Hepatocyte (in vitro differentiated cells): ENCODE measurements around the gene RHEX. TPM values are rescaled to one million over a fixed set of nuclear protein-coding genes. Genes with fewer than 3 reads are reported as not detected.

Source experiments
- DNase-seq: peaks from one replicate; pipeline ENCODE4 v3.0.0-alpha.2; 2016; ENCODE audit warnings: low spot score
- H2AFZ ChIP-seq: fragments of 200-600 bp; sonication (generic); 2 replicates; pipeline ENCODE4 v1.6.0; 2016; ENCODE audit warnings: antibody characterized with exemption, mild to moderate bottlenecking
- H3K27ac ChIP-seq: fragments of 200-600 bp; sonication (generic); 2 replicates; pipeline ENCODE4 v1.5.1; 2016; ENCODE audit warnings: mild to moderate bottlenecking
- H3K27me3 ChIP-seq: fragments of 200-600 bp; sonication (generic); 2 replicates; pipeline ENCODE4 v1.6.1; 2016
- H3K36me3 ChIP-seq: fragments of 200-600 bp; sonication (generic); replicated peaks from 2 replicates; pipeline ENCODE4 v1.5.1; 2016; ENCODE audit warnings: low read depth; ENCODE audit not compliant: insufficient read depth
- H3K4me1 ChIP-seq: fragments of 200-600 bp; sonication (generic); 2 replicates; pipeline ENCODE4 v1.5.1; 2016; ENCODE audit warnings: mild to moderate bottlenecking, moderate library complexity; ENCODE audit not compliant: insufficient read depth
- H3K4me2 ChIP-seq: fragments of 200-600 bp; sonication (generic); 2 replicates; pipeline ENCODE4 v1.6.0; 2016
- H3K4me3 ChIP-seq: fragments of 200-600 bp; sonication (generic); 2 replicates; pipeline ENCODE4 v1.5.1; 2016; ENCODE audit warnings: mild to moderate bottlenecking
- H3K79me2 ChIP-seq: fragments of 200-600 bp; sonication (generic); 2 replicates; pipeline ENCODE4 v1.6.0; 2017; ENCODE audit warnings: mild to moderate bottlenecking
- H3K9me2 ChIP-seq: fragments of 200-600 bp; sonication (generic); replicated peaks from 2 replicates; pipeline ENCODE4 v1.6.0; 2017; ENCODE audit warnings: mild to moderate bottlenecking; ENCODE audit not compliant: insufficient read depth
- H3K9me3 ChIP-seq: fragments of 200-600 bp; sonication (generic); 2 replicates; pipeline ENCODE4 v1.5.1; 2016; ENCODE audit warnings: low read depth, mild to moderate bottlenecking
- H4K20me1 ChIP-seq: fragments of 200-600 bp; sonication (generic); 2 replicates; pipeline ENCODE4 v1.6.0; 2016; ENCODE audit warnings: mild to moderate bottlenecking; ENCODE audit not compliant: insufficient read depth, poor library complexity, severe bottlenecking
- EZH2 ChIP-seq: fragments of 200-600 bp; sonication (generic); IDR thresholded peaks from 2 replicates; pipeline ENCODE4 v1.6.1; 2016; ENCODE audit warnings: antibody characterized with exemption, mild to moderate bottlenecking, borderline replicate concordance
- EZH2phosphoT487 ChIP-seq: fragments of 200-600 bp; sonication (generic); IDR thresholded peaks from one replicate; pipeline ENCODE4 v1.6.1; 2018; ENCODE audit warnings: antibody characterized with exemption, mild to moderate bottlenecking, low read depth, moderate library complexity; ENCODE audit not compliant: unreplicated experiment, severe bottlenecking
- WGBS: methylation state at CpG from one replicate; pipeline ENCODE4 v1.1.6; 2016; ENCODE audit warnings: low lambda C conversion rate; ENCODE audit errors: missing lambda C conversion rate; 5-methylcytosine and 5-hydroxymethylcytosine counted together
- polyA plus RNA-seq: library from polyadenylated mRNA; unstranded; fragments of >200 nt; fragmentation: Nextera tagmentation; extraction: Ambion mirVana; gene quantifications from 2 replicates; pipeline ENCODE4 v1.2.1, GENCODE V29; 2016
- total RNA-seq: library from RNA; depleted of rRNA; stranded (reverse); fragments of >200 nt; gene quantifications from 2 replicates; pipeline ENCODE4 v1.2.3, GENCODE V29; 2014
- TF ChIP-seq, protein P1 (sequence below): fragments of 200-600 bp; sonication (generic); IDR thresholded peaks from 2 replicates; pipeline ENCODE4 v1.5.1; 2016; ENCODE audit warnings: antibody characterized with exemption, mild to moderate bottlenecking; ENCODE audit not compliant: poor library complexity

Gene RHEX
- total and polyA plus RNA-seq, 2 experiments from 2014 or later: 0.51 TPM; not detected in 1

DNA sequence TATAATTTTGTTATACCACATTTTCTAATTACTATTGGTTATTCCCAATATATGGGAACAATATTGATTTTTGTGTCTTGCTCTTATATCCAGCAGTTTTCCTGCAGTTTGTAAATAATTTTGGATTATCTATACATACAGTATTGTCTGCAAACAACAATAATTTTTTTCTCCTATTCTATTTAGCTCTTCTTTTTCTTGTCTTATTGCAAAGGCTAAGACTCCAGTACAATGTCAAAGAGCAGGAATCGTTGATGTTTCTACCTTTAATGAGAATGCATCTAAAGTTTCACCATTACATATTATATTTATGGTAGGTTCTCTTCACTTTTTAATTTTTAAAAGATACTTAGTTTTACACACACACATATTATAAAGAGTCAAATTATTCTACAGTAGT is 68.3 kb downstream of the RHEX start:
- no peaks in the 10 kb centered on the region for H3K4me1 ChIP-seq
- H3K27ac ChIP-seq: no peak overlapping the region
- TF ChIP-seq EZH2phosphoT487: no peak
- TF ChIP-seq, protein P1, sequence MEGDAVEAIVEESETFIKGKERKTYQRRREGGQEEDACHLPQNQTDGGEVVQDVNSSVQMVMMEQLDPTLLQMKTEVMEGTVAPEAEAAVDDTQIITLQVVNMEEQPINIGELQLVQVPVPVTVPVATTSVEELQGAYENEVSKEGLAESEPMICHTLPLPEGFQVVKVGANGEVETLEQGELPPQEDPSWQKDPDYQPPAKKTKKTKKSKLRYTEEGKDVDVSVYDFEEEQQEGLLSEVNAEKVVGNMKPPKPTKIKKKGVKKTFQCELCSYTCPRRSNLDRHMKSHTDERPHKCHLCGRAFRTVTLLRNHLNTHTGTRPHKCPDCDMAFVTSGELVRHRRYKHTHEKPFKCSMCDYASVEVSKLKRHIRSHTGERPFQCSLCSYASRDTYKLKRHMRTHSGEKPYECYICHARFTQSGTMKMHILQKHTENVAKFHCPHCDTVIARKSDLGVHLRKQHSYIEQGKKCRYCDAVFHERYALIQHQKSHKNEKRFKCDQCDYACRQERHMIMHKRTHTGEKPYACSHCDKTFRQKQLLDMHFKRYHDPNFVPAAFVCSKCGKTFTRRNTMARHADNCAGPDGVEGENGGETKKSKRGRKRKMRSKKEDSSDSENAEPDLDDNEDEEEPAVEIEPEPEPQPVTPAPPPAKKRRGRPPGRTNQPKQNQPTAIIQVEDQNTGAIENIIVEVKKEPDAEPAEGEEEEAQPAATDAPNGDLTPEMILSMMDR: no peak
- TF ChIP-seq EZH2: no peak
- H3K9me2 ChIP-seq: no peaks in the 10 kb centered on the region
- no peaks in the 10 kb centered on the region for H3K36me3 ChIP-seq
- WGBS: 67% methylated on average over 1 of the region's 1 CpG
- no peaks in the 10 kb centered on the region for H3K9me3 ChIP-seq
- no peak overlapping the region for H3K4me2 ChIP-seq
- peaks cover 19% of the 10 kb centered on the region for H3K27me3 ChIP-seq
- DNase-seq: no peak
- no peaks in the 10 kb centered on the region for H4K20me1 ChIP-seq
- H3K79me2 ChIP-seq: no peaks in the 10 kb centered on the region
- H3K4me3 ChIP-seq: no peak overlapping the region
- no peak overlapping the region for H2AFZ ChIP-seq

DNA sequence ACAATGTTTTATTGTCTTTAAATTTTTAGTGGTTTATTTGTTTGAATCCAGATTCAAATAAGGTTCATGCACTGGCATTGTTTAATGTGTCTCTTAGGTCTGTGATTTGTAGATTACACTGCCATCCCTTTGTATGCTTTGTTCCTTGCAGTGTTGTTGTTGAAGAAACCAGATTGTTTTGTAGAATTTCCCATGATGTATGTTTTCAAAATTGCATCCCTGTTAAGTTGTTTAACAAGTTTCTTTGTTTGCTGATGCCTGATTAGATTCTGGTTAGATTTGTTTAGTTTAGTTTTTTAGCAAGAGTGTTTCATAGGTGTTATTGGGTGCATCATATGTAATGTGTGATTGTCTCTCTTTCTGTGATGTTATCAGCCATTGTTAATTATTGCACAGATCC is 69.7 kb downstream of the RHEX start:
- H3K4me3 ChIP-seq: no peak overlapping the region
- no peak overlapping the region for H2AFZ ChIP-seq
- H3K4me1 ChIP-seq: no peaks in the 10 kb centered on the region
- no peaks in the 10 kb centered on the region for H3K9me3 ChIP-seq
- DNase-seq: no peak
- H3K79me2 ChIP-seq: no peaks in the 10 kb centered on the region
- no peak overlapping the region for H3K4me2 ChIP-seq
- no peaks in the 10 kb centered on the region for H3K9me2 ChIP-seq
- H3K27ac ChIP-seq: no peak overlapping the region
- H3K27me3 ChIP-seq: peaks cover 11% of the 10 kb centered on the region
- TF ChIP-seq, protein P1: no peak
- TF ChIP-seq EZH2: no peak
- TF ChIP-seq EZH2phosphoT487: no peak
- no peaks in the 10 kb centered on the region for H4K20me1 ChIP-seq
- no peaks in the 10 kb centered on the region for H3K36me3 ChIP-seq

- no peak for DNase-seq
- no peaks in the 10 kb centered on the region for H3K4me1 ChIP-seq
- no peak for TF ChIP-seq EZH2phosphoT487
- TF ChIP-seq, protein P1: no peak
- no peak for TF ChIP-seq EZH2
- no peaks in the 10 kb centered on the region for H3K9me2 ChIP-seq
- no peaks in the 10 kb centered on the region for H3K27me3 ChIP-seq
- no peak overlapping the region for H3K4me2 ChIP-seq
- 96% methylated on average over 1 of the region's 1 CpG for WGBS
- no peaks in the 10 kb centered on the region for H3K9me3 ChIP-seq
- no peaks in the 10 kb centered on the region for H4K20me1 ChIP-seq
- H3K27ac ChIP-seq: no peak overlapping the region
- H2AFZ ChIP-seq: no peak overlapping the region
- H3K79me2 ChIP-seq: no peaks in the 10 kb centered on the region
- no peak overlapping the region for H3K4me3 ChIP-seq
- H3K36me3 ChIP-seq: no peaks in the 10 kb centered on the region
Measured at GRCh38 chr1:206125346-206125745, 72.4 kb downstream of the RHEX start.

- no peaks in the 10 kb centered on the region for H3K9me3 ChIP-seq
- WGBS: 91% methylated on average over 9 of the region's 9 CpGs
- no peak for DNase-seq
- H3K27ac ChIP-seq: no peak overlapping the region
- no peak overlapping the region for H2AFZ ChIP-seq
- H3K79me2 ChIP-seq: no peaks in the 10 kb centered on the region
- TF ChIP-seq EZH2phosphoT487 (no peak), EZH2 (no peak)
- H3K36me3 ChIP-seq: no peaks in the 10 kb centered on the region
- H3K9me2 ChIP-seq: no peaks in the 10 kb centered on the region
- no peaks in the 10 kb centered on the region for H4K20me1 ChIP-seq
- no peaks in the 10 kb centered on the region for H3K4me1 ChIP-seq
- no peak overlapping the region for H3K4me2 ChIP-seq
- no peak overlapping the region for H3K4me3 ChIP-seq
- no peaks in the 10 kb centered on the region for H3K27me3 ChIP-seq
Measured at GRCh38 chr1:206127336-206127735, 74.4 kb downstream of the RHEX start.
